Measurements from ENCODE around the gene ATP2A3.

The ATP2A3 gene

GRCh38 chr17:3893003-3893719 is 71.1 kb downstream of the ATP2A3 start, which contains the start of gene CAMKK1:
TSS of gene CAMKK1 (minus strand) at chr17:3893053. CDS start at chr17:3885687, 7,366 bp downstream.
- peak within 1 kb of the TSS; percentile 81 for H3K4me2 ChIP-seq (ENCODE audit: low read depth, low read length, poor library complexity, severe bottlenecking)
- H3K4me3 ChIP-seq (ENCODE audit: low read length, poor library complexity, severe bottlenecking): peak within 1 kb of the TSS; percentile 76
- no peaks in the 10 kb centered on the region for H3F3A ChIP-seq (ENCODE audit: low read depth)
- H4K20me1 ChIP-seq (ENCODE audit: insufficient read depth, low read length, poor library complexity, severe bottlenecking): no peaks in the 10 kb centered on the region
- no peaks in the 10 kb centered on the region for H3K9me2 ChIP-seq (replicated peaks; ENCODE audit: low read depth, low read length)
- TF ChIP-seq EZH2phosphoT487 (IDR thresholded peaks at IDR 0.05; ENCODE audit: borderline replicate concordance): no peak
- TF ChIP-seq, protein P1, sequence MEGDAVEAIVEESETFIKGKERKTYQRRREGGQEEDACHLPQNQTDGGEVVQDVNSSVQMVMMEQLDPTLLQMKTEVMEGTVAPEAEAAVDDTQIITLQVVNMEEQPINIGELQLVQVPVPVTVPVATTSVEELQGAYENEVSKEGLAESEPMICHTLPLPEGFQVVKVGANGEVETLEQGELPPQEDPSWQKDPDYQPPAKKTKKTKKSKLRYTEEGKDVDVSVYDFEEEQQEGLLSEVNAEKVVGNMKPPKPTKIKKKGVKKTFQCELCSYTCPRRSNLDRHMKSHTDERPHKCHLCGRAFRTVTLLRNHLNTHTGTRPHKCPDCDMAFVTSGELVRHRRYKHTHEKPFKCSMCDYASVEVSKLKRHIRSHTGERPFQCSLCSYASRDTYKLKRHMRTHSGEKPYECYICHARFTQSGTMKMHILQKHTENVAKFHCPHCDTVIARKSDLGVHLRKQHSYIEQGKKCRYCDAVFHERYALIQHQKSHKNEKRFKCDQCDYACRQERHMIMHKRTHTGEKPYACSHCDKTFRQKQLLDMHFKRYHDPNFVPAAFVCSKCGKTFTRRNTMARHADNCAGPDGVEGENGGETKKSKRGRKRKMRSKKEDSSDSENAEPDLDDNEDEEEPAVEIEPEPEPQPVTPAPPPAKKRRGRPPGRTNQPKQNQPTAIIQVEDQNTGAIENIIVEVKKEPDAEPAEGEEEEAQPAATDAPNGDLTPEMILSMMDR (conservative IDR thresholded peaks at IDR 0.05; ENCODE audit: low read length): no peak
- peak within 1 kb of the TSS; percentile 41 for H3K9ac ChIP-seq (ENCODE audit: low read depth, low read length, poor library complexity, severe bottlenecking)
- H3K27me3 ChIP-seq (ENCODE audit: insufficient read depth, low read length, poor library complexity, severe bottlenecking): no peaks in the 10 kb centered on the region
- peaks cover 7% of the 10 kb centered on the region for H3K4me1 ChIP-seq (ENCODE audit: insufficient read depth, low read length, poor library complexity, severe bottlenecking)
- no peaks in the 10 kb centered on the region for H3K79me2 ChIP-seq (ENCODE audit: insufficient read depth, low read length)
- H3K9me3 ChIP-seq (ENCODE audit: insufficient read depth, low read depth, low read length): no peaks in the 10 kb centered on the region
- peak within 1 kb of the TSS; percentile 97 for H2AFZ ChIP-seq (ENCODE audit: low read length)
- no peaks in the 10 kb centered on the region; the same call in 1 of the 2 replicates for H3K36me3 ChIP-seq (ENCODE audit: insufficient read depth, low read length)

DNA sequence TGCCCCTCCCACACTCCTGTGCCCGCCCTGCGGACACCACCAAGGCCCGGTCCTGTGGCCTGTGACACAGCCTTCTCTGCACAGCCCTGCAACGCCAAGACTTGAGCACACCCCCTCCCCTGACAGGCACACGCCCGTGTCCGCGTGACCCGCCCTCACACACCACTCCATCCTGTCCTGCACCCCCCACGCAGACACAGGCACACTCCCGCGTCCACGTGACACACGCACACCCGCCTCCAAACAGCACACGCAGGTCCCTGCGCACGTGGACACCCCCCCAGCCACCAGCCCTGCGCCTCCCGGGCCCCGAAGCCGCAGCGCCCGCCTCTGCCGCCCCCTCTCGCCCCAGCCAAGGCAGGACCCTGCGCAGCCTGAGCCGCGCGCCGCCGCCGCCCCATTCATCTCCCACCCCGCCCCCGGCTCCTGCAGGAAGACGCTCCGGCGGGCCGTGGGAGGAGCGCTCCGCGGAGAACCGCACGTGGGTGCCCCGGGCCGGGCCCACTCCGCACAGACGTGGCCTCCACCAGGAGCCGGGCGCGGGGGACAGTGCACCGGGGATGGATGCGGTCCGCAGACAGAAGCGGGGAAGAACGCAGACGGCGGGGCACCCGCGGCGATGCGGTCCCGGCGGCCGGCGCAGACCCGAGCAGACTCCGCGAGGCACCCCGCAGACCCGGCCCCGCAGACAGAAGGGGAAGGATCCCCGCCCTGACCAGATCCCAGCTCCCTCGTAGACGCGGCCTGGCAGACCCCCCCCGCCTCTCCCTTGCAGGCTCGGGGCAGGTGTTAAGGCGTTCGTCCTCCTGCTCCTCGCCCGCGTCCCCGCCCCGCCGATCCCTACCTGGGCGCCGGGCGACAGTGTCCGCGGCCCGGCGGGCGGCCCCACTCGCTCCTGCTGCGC is 71.9 kb downstream of the ATP2A3 start:
- H3K9ac ChIP-seq (ENCODE audit: low read depth, low read length, poor library complexity, severe bottlenecking): peak overlapping the region; percentile 41

GRCh38 chr17:3891626-3892094 is 72.6 kb downstream of the ATP2A3 start:
- Histone ChIP-seq H3K9ac (ENCODE audit: low read depth, low read length, poor library complexity, severe bottlenecking) (no peak overlapping the region), H3F3A (ENCODE audit: low read depth) (no peaks in the 10 kb centered on the region), H4K20me1 (ENCODE audit: insufficient read depth, low read length, poor library complexity, severe bottlenecking) (no peaks in the 10 kb centered on the region), H3K4me3 (ENCODE audit: low read length, poor library complexity, severe bottlenecking) (peak overlapping the region; percentile 74), H3K36me3 (ENCODE audit: insufficient read depth, low read length) (no peaks in the 10 kb centered on the region), H2AFZ (ENCODE audit: low read length) (no peak overlapping the region), H3K9me2 (replicated peaks; ENCODE audit: low read depth, low read length) (no peaks in the 10 kb centered on the region), H3K4me2 (ENCODE audit: low read depth, low read length, poor library complexity, severe bottlenecking) (peak overlapping the region; percentile 81), H3K4me1 (ENCODE audit: insufficient read depth, low read length, poor library complexity, severe bottlenecking) (peaks cover 18% of the 10 kb centered on the region), H3K27me3 (ENCODE audit: insufficient read depth, low read length, poor library complexity, severe bottlenecking) (no peaks in the 10 kb centered on the region), H3K79me2 (ENCODE audit: insufficient read depth, low read length) (no peaks in the 10 kb centered on the region), H3K9me3 (ENCODE audit: insufficient read depth, low read depth, low read length) (no peaks in the 10 kb centered on the region)
- TF ChIP-seq, protein P1 (conservative IDR thresholded peaks at IDR 0.05; ENCODE audit: low read length): no peak
- no peak for TF ChIP-seq EZH2phosphoT487 (IDR thresholded peaks at IDR 0.05; ENCODE audit: borderline replicate concordance)

More for the DNA sequence above, 71.9 kb downstream of the ATP2A3 start:
- H4K20me1 ChIP-seq (ENCODE audit: insufficient read depth, low read length, poor library complexity, severe bottlenecking): no peaks in the 10 kb centered on the region
- no peaks in the 10 kb centered on the region for H3K36me3 ChIP-seq (ENCODE audit: insufficient read depth, low read length)
- no peaks in the 10 kb centered on the region for H3K9me2 ChIP-seq (replicated peaks; ENCODE audit: low read depth, low read length)
- peaks cover 11% of the 10 kb centered on the region for H3K4me1 ChIP-seq (ENCODE audit: insufficient read depth, low read length, poor library complexity, severe bottlenecking)
- H3K4me3 ChIP-seq (ENCODE audit: low read length, poor library complexity, severe bottlenecking): peak overlapping the region; percentile 74
- no peaks in the 10 kb centered on the region for H3F3A ChIP-seq (ENCODE audit: low read depth)
- no peaks in the 10 kb centered on the region for H3K79me2 ChIP-seq (ENCODE audit: insufficient read depth, low read length)
- TF ChIP-seq EZH2phosphoT487 (IDR thresholded peaks at IDR 0.05; ENCODE audit: borderline replicate concordance): no peak
- TF ChIP-seq, protein P1 (conservative IDR thresholded peaks at IDR 0.05; ENCODE audit: low read length): no peak
- no peaks in the 10 kb centered on the region for H3K9me3 ChIP-seq (ENCODE audit: insufficient read depth, low read depth, low read length)
- H3K27me3 ChIP-seq (ENCODE audit: insufficient read depth, low read length, poor library complexity, severe bottlenecking): no peaks in the 10 kb centered on the region
- H2AFZ ChIP-seq (ENCODE audit: low read length): peak overlapping the region; percentile 76; the same call in 1 of the 2 replicates
- peak overlapping the region; percentile 81 for H3K4me2 ChIP-seq (ENCODE audit: low read depth, low read length, poor library complexity, severe bottlenecking)
